Suprapubic skin (tissue), 4 donors: ENCODE results near the gene SRSF3.

Experiments used
- EP300 ChIP-seq: sonication (generic); formaldehyde crosslinking; IDR thresholded peaks from one replicate; pipeline ENCODE4 v1.6.1; 2017; ENCODE audit warnings: antibody characterized with exemption
- POLR2A ChIP-seq, 2 donors: fragments of 450-650 bp; IDR thresholded peaks; one replicate each; pipeline ENCODE4 v1.6.1; 2017; ENCODE audit warnings: antibody characterized with exemption in 2 of 2, mild to moderate bottlenecking in 2 of 2, moderate library complexity in 2 of 2
- POLR2AphosphoS5 ChIP-seq, 3 donors: sonication (generic); formaldehyde crosslinking; IDR thresholded peaks; one replicate each; pipeline ENCODE4 v1.6.1; 2017; ENCODE audit warnings: antibody characterized with exemption in 3 of 3
- TF ChIP-seq, protein P1 (sequence below), 2 donors: fragments of 200-600 bp in 1 of 2; fragments of 450-650 bp in 1 of 2; sonication (generic) in 1 of 2; IDR thresholded peaks; one replicate each; pipeline ENCODE4 v1.5.1; 2016 to 2019; ENCODE audit warnings: antibody characterized with exemption in 2 of 2, mild to moderate bottlenecking in 1 of 2, moderate library complexity in 1 of 2

DNA sequence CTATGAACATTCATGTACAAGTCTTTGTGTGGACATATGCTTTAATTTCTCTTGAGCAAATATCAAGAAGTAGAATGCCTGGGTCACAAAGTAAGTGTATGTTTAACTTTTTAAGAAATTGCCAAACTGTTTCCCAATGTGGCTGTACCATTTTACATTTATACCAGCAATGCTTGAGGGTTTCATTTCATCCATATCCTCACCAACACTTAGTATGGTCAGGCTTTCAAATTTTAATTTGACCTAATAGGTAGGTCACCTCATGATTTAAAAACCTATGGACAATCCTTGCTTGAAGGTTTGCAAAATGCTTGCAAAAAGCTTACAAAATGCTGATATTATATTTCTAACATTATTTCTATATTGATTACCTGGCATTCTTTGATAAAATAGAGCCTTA is 19.5 kb upstream of the SRSF3 start:
- no peak for TF ChIP-seq POLR2A (IDR thresholded peaks at IDR 0.05)
- TF ChIP-seq, protein P1, sequence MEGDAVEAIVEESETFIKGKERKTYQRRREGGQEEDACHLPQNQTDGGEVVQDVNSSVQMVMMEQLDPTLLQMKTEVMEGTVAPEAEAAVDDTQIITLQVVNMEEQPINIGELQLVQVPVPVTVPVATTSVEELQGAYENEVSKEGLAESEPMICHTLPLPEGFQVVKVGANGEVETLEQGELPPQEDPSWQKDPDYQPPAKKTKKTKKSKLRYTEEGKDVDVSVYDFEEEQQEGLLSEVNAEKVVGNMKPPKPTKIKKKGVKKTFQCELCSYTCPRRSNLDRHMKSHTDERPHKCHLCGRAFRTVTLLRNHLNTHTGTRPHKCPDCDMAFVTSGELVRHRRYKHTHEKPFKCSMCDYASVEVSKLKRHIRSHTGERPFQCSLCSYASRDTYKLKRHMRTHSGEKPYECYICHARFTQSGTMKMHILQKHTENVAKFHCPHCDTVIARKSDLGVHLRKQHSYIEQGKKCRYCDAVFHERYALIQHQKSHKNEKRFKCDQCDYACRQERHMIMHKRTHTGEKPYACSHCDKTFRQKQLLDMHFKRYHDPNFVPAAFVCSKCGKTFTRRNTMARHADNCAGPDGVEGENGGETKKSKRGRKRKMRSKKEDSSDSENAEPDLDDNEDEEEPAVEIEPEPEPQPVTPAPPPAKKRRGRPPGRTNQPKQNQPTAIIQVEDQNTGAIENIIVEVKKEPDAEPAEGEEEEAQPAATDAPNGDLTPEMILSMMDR (IDR thresholded peaks at IDR 0.05) = no peak
- no peak for TF ChIP-seq EP300
- TF ChIP-seq POLR2AphosphoS5 (IDR thresholded peaks at IDR 0.05) = no peak
